Activated T-cell treated with anti-CD3 and anti-CD28 coated beads for 4 hours (primary cell): Measurements from ENCODE around the gene SETD2.
A peak's percentile ranks its signal among the peaks of the same experiment; 100 is the strongest.

Source experiments
- DNase-seq: peaks from one replicate; pipeline ENCODE4 v3.0.0-alpha.2; 2020

The SETD2 gene

DNA sequence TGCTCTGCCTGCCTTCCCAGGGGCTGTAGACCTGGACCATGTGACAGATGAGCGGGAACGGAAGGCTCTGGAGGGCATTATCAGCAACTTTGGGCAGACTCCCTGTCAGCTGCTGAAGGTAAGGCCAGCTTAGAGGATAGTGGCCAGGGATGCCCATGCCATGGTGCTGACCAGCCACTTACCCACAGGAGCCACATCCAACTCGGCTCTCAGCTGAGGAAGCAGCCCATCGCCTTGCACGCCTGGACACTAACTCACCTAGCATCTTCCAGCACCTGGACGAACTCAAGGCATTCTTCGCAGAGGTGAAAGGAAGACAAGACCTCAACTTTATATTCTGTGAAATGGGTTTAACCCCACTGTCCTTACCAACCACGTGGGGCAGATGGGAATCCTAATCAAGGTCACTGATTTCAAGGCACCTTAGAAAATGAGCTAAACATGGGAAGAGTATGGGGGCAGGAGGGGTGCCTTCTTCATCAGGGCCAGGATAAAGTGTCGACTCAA, 157.7 kb downstream of the SETD2 start:
- no peak for DNase-seq

DNA sequence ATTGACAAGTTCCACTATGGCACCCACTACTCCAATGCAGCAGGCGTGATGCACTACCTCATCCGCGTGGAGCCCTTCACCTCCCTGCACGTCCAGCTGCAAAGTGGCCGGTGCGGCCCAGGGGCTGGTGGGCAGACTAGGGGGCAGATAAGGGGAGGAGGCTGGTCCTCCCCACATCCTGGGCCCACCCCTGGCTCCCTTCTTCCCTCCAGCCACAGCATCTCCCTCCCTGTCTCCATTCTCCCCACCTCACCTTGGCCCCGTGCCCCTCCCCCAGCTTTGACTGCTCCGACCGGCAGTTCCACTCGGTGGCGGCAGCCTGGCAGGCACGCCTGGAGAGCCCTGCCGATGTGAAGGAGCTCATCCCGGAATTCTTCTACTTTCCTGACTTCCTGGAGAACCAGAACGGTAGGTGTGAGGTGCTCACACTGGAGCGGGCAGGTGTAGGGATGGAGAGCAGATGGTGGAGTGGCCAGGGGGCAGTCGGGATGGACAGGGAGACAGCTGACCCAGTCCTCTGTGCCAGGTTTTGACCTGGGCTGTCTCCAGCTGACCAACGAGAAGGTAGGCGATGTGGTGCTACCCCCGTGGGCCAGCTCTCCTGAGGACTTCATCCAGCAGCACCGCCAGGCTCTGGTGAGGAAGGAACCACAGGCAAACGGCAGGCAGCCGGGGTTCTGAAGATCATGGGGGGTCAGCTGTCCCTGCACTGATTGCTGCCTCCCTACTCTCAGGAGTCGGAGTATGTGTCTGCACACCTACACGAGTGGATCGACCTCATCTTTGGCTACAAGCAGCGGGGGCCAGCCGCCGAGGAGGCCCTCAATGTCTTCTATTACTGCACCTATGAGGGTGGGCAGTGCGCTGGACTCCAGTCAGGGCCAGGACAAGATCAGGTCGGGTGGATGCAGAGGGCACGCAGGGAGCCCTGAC, 158.4 kb downstream of the SETD2 start:
- DNase-seq, result no peak

DNA sequence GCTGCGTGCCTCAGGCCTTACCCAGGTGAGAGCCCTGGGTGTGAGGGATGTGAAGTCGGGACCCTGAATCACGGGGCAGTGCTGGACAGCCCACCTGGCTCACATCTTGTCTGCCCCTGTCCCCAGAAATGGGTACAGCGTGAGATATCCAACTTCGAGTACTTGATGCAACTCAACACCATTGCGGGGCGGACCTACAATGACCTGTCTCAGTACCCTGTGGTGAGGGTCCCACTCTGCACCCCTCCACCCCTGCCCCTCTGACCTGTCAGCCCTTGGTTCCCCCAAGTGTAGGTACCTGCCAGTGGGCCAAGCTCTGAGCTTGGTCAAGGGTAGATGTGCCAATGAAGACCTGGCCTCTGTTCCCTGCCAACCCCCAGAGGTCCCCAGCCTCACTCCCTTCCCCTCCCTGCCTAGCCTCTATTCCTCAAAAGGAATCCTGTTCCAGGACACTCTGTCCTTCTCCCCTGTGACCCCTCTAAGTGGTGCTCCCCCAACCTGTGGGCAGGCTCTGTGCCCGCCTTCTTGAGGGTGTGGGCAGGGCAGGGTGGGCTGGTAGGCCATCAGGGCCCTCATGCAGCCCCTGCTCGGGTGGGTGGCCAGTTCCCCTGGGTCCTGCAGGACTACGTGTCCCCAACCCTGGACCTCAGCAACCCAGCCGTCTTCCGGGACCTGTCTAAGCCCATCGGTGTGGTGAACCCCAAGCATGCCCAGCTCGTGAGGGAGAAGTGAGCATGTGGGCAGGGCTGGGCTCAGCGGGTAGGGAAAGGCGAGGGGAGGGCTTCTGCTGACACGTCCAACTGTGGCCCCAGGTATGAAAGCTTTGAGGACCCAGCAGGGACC, 159.3 kb downstream of the SETD2 start:
- no peak for DNase-seq

DNA sequence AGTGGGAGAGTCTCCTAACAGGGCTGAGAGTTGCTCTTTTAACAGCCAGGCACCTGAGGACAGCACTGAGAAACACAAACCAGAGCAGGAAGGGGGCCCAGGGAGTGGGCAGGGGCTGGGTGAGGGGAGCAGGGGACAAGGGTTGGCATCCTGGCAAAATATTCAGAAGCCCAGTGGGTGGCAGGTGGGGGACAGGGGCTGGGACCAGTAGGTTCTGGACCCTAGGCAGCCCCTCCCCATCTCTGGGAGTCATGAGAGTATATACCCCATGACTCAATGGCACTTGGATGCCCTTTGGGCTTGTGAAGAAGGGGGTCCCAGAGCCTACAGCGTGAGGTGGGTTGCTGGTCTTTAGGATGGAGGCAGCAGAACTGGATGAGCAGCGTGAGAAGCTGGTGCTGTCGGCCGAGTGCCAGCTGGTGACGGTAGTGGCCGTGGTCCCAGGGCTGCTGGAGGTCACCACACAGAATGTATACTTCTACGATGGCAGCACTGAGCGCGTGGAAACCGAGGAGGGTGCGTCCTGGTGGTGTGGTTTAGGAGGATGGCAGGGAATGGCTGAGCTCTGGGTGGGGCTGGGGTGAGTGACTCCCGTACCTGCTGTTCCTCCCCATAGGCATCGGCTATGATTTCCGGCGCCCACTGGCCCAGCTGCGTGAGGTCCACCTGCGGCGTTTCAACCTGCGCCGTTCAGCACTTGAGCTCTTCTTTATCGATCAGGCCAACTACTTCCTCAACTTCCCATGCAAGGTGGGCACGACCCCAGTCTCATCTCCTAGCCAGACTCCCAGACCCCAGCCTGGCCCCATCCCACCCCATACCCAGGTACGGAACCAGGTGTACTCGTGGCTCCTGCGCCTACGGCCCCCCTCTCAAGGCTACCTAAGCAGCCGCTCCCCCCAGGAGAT, 160.2 kb downstream of the SETD2 start:
- DNase-seq, result no peak

- no peak for DNase-seq
Measured at GRCh38 chr3:47003056-47003410, 160.9 kb downstream of the SETD2 start.

- DNase-seq, result no peak
Measured at GRCh38 chr3:47002171-47003055, 161.5 kb downstream of the SETD2 start.

DNA sequence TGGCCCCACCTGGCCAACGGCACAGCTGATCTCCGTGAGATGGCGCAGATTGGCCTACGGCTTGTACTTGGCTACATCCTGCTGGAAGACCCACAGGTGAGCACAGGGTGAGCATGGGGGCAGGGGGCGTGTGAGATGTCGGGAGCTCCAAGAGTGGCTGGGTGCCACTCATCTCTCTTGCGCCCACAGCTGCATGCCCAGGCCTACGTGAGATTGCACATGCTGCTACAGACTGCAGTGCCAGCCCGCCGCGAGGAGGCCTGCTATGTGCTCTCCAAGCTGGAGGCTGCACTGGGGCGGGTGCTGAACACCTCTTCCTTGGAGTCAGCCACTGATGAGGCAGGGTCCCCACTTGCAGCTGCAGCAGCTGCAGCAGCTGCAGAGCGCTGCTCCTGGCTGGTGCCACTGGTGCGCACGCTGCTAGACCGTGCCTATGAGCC, 162.2 kb downstream of the SETD2 start:
- DNase-seq, result no peak

DNA sequence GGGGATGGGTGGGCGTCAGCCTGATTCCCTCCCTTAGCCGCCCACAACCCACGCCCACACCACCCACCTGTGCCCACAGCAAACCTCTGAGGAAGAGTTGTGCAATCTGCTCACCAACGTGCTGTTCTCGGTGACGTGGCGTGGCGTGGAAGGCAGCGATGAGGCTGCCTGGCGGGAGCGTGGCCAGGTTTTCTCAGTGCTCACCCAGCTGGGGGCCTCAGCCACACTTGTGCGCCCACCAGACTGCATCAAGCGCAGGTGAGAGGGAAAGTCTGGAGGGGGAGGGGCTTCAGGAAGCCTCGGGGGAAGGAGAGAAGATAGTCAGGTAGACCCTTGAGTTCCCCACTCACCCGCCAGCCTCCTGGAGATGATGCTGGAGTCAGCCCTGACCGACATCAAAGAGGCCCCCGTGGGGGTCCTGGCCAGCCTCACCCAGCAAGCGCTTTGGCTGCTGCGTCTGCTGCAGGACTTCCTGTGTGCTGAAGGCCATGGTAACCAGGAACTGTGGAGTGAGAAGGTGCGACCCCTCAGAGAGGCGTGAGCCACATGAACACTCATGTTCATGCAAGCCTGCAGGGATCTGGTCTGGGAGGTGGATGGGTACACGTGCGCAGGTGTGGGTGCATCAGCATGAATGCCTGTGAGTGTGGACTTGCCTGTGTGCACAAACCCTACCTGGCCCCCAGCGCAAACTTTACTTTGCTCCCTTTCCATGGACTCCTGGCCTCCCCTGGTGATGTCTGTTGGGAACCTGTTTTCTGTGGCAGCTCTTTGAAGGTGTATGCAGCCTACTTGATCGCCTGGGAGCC, 162.8 kb downstream of the SETD2 start:
- no peak for DNase-seq

GRCh38 chr3:47000198-47000815, 163.6 kb downstream of the SETD2 start:
- DNase-seq, result no peak

DNA sequence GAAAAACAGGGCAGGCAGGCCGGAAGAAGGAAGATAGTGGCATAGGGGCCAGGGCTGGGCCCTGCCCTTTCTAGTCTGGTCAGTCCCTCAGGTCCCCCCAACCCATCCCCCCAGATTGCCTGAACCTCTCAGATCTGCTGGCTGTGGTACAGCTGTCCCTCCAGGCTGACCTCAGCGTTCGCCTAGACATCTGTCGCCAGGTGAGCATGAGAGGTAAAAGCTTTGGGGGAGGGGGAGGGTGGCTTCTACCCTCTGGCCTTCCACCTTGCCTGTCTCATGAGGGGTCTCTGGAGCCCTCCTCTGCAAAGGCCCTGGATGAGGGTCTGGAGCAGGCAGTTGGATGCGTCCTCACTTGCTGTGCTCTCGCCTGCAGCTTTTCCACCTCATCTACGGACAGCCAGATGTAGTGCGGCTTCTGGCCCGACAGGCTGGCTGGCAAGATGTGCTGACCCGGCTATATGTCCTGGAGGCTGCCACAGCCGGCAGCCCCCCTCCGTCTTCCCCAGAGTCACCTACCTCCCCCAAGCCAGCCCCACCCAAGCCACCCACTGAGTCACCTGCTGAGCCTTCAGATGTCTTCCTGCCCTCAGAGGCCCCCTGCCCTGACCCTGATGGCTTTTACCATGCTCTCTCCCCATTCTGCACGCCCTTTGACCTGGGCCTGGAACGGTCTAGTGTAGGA, 164.3 kb downstream of the SETD2 start:
- DNase-seq, result no peak

- DNase-seq, result no peak
Measured at GRCh38 chr3:46998852-46999515, 164.9 kb downstream of the SETD2 start.

GRCh38 chr3:46998121-46998851, 165.6 kb downstream of the SETD2 start:
- peak; percentile 67 for DNase-seq

DNA sequence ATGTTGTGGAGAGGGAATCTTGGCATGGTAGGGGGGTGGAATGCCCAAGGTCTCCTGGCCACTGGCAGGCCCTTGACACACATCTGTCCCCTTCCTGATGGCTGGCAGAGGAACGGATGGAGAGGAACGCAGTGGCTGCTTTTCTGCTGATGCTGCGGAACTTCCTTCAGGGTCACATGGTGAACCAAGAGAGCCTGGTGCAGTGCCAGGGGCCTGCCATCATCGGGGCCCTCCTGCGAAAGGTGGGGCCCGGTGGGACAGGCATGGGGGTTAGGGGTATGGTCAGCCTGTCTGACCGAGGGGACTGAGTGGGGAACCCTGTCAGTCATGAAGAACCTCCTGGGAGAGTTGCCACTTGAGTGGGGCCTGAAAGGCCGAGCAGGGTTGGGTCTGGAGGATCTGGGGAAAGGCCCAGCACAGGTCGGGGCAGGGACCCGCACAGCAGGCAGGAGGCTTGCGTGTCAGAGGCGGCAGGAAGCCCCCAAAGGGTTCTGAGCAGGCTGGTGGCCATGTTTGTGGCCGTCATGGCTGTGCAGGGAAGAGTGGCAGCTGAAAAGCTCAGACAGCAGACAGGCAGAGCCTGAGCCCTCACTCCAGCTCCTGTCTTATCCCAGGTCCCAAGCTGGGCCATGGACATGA, 166.3 kb downstream of the SETD2 start:
- DNase-seq, result no peak

GRCh38 chr3:46996689-46997452, 167.0 kb downstream of the SETD2 start:
- DNase-seq, result no peak

DNA sequence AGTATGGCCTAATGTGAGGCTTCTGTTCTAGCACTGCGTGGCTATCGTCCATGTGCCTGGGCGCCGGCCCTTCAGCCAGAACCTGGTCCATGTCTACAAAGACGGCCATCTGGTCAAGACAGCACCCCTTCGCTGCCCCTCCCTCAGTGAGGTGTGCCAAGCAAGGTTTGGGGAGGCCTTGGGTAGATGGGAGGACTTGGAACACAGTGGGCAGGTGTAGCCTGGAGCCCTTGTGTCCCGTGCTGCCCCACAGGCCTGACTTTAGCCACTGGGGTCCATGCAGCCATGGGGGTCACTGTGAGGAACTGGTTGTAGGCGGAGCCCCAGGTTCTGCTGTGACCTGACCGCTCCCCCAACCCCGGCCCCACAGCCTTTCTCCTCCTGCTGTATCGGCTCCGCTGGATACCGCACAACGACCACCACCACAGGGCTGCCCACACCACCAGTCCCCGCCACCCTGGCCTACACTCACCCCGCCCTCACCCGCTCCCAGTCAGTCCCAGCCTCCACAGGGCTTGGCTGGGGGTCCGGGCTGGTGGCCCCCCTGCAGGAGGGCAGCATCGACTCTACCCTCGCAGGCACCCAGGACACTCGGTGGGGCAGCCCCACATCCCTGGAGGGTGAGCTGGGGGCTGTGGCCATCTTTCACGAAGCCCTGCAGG, 167.9 kb downstream of the SETD2 start:
- no peak for DNase-seq
